ENCODE data around the gene OR10V1. TPM values are rescaled to one million over a fixed set of nuclear protein-coding genes. Genes with fewer than 3 reads are reported as not detected.
A peak's percentile ranks its signal among the peaks of the same experiment; 100 is the strongest.

Gene OR10V1
- total and polyA plus RNA-seq, 9 of the 15 experiments (the other 6 are each of a cell fraction or from before 2014, with no cell fraction given), result not detected

DNA sequence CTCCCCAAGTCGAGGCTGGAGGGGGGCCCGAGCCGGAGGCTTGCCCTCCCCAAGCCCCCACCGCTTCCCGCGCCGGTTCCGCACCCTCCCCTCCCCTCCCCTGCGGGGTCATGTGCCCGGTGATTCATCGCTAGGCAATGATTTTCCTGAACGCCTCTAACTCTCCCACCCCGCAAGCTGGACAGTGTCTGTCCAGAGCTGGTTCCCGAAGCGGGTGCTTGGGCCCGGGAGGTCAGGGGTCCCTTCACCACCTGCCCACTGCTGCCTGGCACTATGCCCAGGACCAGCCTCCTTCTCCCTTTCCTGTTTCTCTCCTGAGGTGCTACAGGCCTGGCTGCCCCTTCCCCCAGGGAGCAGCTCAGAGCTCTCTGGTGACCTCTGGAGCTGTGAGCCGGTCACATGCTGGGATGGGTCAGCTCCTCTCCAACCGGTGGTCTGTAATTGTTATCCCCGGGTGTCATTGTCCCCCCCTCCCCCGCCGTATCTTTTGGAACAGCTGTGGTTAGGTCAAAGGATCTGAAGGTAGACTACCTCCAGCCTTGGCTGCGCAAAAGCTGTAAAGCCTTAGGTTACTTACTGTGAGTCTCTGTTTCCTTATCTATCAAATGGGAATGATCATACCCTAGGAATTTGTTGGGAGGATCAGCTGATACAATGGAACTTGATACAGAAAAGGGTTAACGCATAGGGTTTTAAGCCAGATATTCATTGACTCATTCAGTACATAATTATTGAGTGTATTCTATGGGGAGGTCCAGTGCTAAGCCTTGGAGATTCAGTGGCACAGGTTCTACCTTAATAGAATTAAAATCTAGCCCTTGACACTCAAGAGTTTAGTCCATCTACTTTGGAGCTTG lies 42.3 kb upstream of the OR10V1 start (continued):
- TF ChIP-seq, protein P1, sequence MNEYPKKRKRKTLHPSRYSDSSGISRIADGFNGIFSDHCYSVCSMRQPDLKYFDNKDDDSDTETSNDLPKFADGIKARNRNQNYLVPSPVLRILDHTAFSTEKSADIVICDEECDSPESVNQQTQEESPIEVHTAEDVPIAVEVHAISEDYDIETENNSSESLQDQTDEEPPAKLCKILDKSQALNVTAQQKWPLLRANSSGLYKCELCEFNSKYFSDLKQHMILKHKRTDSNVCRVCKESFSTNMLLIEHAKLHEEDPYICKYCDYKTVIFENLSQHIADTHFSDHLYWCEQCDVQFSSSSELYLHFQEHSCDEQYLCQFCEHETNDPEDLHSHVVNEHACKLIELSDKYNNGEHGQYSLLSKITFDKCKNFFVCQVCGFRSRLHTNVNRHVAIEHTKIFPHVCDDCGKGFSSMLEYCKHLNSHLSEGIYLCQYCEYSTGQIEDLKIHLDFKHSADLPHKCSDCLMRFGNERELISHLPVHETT (CRISPR knock-in tag; conservative IDR thresholded peaks at IDR 0.05 in 1 of 2, IDR thresholded peaks at IDR 0.05 in 1 of 2), result peak in 1 of 2 experiments; percentile 57; a peak in 2 of 4 replicates
- TF ChIP-seq, protein P2, sequence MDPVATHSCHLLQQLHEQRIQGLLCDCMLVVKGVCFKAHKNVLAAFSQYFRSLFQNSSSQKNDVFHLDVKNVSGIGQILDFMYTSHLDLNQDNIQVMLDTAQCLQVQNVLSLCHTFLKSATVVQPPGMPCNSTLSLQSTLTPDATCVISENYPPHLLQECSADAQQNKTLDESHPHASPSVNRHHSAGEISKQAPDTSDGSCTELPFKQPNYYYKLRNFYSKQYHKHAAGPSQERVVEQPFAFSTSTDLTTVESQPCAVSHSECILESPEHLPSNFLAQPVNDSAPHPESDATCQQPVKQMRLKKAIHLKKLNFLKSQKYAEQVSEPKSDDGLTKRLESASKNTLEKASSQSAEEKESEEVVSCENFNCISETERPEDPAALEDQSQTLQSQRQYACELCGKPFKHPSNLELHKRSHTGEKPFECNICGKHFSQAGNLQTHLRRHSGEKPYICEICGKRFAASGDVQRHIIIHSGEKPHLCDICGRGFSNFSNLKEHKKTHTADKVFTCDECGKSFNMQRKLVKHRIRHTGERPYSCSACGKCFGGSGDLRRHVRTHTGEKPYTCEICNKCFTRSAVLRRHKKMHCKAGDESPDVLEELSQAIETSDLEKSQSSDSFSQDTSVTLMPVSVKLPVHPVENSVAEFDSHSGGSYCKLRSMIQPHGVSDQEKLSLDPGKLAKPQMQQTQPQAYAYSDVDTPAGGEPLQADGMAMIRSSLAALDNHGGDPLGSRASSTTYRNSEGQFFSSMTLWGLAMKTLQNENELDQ (CRISPR knock-in tag; IDR thresholded peaks at IDR 0.05; ENCODE audit: borderline replicate concordance), result no peak
- TF ChIP-seq ZNF507 (tag; conservative IDR thresholded peaks at IDR 0.05) (no peak), CXXC5 (CRISPR knock-in tag; IDR thresholded peaks at IDR 0.05) (0 out of 2 replicates have a peak, but pooled peaks have one; percentile 2), NCOR1 (IDR thresholded peaks at IDR 0.05) (peak; percentile 37), CHD1 (IDR thresholded peaks at IDR 0.05; ENCODE audit: low read length) (peak; percentile 36), HDAC6 (IDR thresholded peaks at IDR 0.05; ENCODE audit: low read depth, low read length) (no peak), MEF2D (tag; conservative IDR thresholded peaks at IDR 0.05; ENCODE audit: low read depth) (no peak), ELF2 (CRISPR knock-in tag; IDR thresholded peaks at IDR 0.05) (0 out of 2 replicates have a peak, but pooled peaks have one; percentile 15), TRIM24 (IDR thresholded peaks at IDR 0.05) (0 out of 4 replicates have a peak, but pooled peaks of 1 of the 2 experiments have one; percentile 15), TAF7 (tag; IDR thresholded peaks at IDR 0.05) (no peak)
- TF ChIP-seq, protein P3, sequence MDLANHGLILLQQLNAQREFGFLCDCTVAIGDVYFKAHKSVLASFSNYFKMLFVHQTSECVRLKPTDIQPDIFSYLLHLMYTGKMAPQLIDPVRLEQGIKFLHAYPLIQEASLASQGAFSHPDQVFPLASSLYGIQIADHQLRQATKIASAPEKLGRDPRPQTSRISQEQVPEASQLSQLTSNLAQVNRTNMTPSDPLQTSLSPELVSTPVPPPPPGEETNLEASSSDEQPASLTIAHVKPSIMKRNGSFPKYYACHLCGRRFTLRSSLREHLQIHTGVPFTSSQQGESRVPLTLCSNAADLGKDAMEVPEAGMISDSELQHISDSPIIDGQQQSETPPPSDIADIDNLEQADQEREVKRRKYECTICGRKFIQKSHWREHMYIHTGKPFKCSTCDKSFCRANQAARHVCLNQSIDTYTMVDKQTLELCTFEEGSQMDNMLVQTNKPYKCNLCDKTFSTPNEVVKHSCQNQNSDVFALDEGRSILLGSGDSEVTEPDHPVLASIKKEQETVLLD (IDR thresholded peaks at IDR 0.05), result 0 out of 2 replicates have a peak, but pooled peaks have one; percentile 8
